ENCODE results near the gene KCMF1.

KCMF1 gene

GRCh38 chr2:85073033-85073432, 102.1 kb downstream of the KCMF1 start:
- Histone ChIP-seq H3K27me3 (replicated peaks in 2 of 5; ENCODE audit: control insufficient read depth in 4 of 5, insufficient read depth in 5 of 5, low read length in 4 of 5) (no peaks in the 10 kb centered on the region), H3K4me3 (ENCODE audit: control insufficient read depth in 1 of 7, extremely low read depth in 1 of 7, insufficient read depth in 4 of 7, low read depth in 2 of 7, low read length in 6 of 7) (no peak overlapping the region), H3K4me1 (ENCODE audit: control extremely low read depth in 1 of 4, control insufficient read depth in 4 of 4, insufficient read depth in 4 of 4, low read length in 3 of 4) (no peaks in the 10 kb centered on the region), H3K36me3 (ENCODE audit: control insufficient read depth in 4 of 4, insufficient read depth in 4 of 4, low read length in 3 of 4) (no peaks in the 10 kb centered on the region), H3K27ac (ENCODE audit: insufficient read depth in 1 of 2, low read depth in 1 of 2, low read length in 2 of 2, poor library complexity in 1 of 2, severe bottlenecking in 2 of 2) (no peak overlapping the region), H3K9me3 (ENCODE audit: control extremely low read depth in 1 of 5, control insufficient read depth in 4 of 5, insufficient read depth in 2 of 5, low read depth in 1 of 5, low read length in 4 of 5) (no peaks in the 10 kb centered on the region)
- POLR2A ChIA-PET: interaction anchor here (0.6 kb wide), 1 partner anchor 47 kb away, joined by 3 read pairs; no protein-coding TSS in a partner anchor
- CTCF ChIA-PET: interaction anchor here (0.6 to 1.3 kb wide), 3 partner anchors 69 to 237 kb away, joined by 3 to 6 read pairs (median 3); no protein-coding TSS in a partner anchor
- no peak for DNase-seq
- no CpG with 5 or more reads among the region's 3 CpGs for WGBS (ENCODE audit: insufficient coverage)

DNA sequence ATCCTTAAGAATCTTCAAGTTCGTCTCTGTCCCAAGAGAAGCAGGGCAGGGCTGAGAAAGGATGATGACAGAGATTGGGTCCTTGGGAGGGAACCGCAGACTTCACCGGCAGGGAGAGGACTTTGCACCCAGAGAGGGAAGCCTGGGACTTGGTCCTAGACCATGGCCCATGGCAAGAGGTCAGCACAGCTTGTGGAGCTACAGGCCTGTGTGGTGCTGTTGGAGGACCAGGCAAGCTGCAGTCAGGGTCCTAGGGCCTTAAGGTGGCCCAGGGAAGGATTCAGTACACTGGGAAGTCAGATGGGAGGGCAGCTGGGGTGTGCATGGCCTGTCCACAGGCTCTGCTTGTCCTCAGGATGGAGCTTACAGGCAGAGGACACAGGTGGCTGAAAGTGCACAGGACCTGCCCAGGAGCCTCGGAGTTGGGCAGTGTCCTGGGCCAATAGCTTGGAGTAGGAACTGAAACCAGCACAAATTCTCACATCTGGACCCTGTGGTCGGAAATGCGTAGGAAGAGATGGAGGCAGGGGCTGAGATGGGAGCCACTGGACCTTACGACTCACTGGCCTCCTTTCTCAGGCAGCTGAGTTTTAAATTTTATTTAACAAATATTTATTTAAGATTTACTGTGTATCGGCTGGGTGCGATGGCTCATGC, 105.8 kb downstream of the KCMF1 start:
- POLR2A ChIA-PET: no interaction called here

GRCh38 chr2:85077859-85078419, 107.0 kb downstream of the KCMF1 start:
- ChIA-PET CTCF (interaction anchor here (1.1 to 1.5 kb wide), 2 partner anchors 11 to 16 kb away, joined by 3 to 9 read pairs; no protein-coding TSS in a partner anchor), POLR2A (no interaction called here)
- no peak for DNase-seq
- Histone ChIP-seq H3K9me3 (ENCODE audit: control extremely low read depth in 1 of 5, control insufficient read depth in 4 of 5, insufficient read depth in 2 of 5, low read depth in 1 of 5, low read length in 4 of 5) (peaks cover 3 to 8% (median 7%) of the 10 kb centered on the region in 5 experiments), H3K27me3 (replicated peaks in 2 of 5; ENCODE audit: control insufficient read depth in 4 of 5, insufficient read depth in 5 of 5, low read length in 4 of 5) (no peaks in the 10 kb centered on the region), H3K36me3 (ENCODE audit: control insufficient read depth in 4 of 4, insufficient read depth in 4 of 4, low read length in 3 of 4) (no peaks in the 10 kb centered on the region), H3K4me1 (ENCODE audit: control extremely low read depth in 1 of 4, control insufficient read depth in 4 of 4, insufficient read depth in 4 of 4, low read length in 3 of 4) (no peaks in the 10 kb centered on the region), H3K4me3 (ENCODE audit: control insufficient read depth in 1 of 7, extremely low read depth in 1 of 7, insufficient read depth in 4 of 7, low read depth in 2 of 7, low read length in 6 of 7) (no peak overlapping the region), H3K27ac (ENCODE audit: insufficient read depth in 1 of 2, low read depth in 1 of 2, low read length in 2 of 2, poor library complexity in 1 of 2, severe bottlenecking in 2 of 2) (no peak overlapping the region)
- WGBS (ENCODE audit: insufficient coverage): 97% methylated on average over 4 of the region's 5 CpGs

More for the DNA sequence above, 105.8 kb downstream of the KCMF1 start:
- H3K9me3 ChIP-seq (ENCODE audit: control extremely low read depth in 1 of 5, control insufficient read depth in 4 of 5, insufficient read depth in 2 of 5, low read depth in 1 of 5, low read length in 4 of 5): peaks cover 0 to 3% (median 3%) of the 10 kb centered on the region in 5 experiments
- CTCF ChIA-PET: interaction anchor here (1.1 to 1.2 kb wide), 2 partner anchors 10 to 208 kb away, joined by 3 to 5 read pairs; no protein-coding TSS in a partner anchor
- H3K27ac ChIP-seq (ENCODE audit: insufficient read depth in 1 of 2, low read depth in 1 of 2, low read length in 2 of 2, poor library complexity in 1 of 2, severe bottlenecking in 2 of 2): no peak overlapping the region
- WGBS (ENCODE audit: insufficient coverage): 100% methylated on average over 4 of the region's 9 CpGs
- no peak for DNase-seq
- H3K4me1 ChIP-seq (ENCODE audit: control extremely low read depth in 1 of 4, control insufficient read depth in 4 of 4, insufficient read depth in 4 of 4, low read length in 3 of 4): no peaks in the 10 kb centered on the region
- H3K27me3 ChIP-seq (replicated peaks in 2 of 5; ENCODE audit: control insufficient read depth in 4 of 5, insufficient read depth in 5 of 5, low read length in 4 of 5): no peaks in the 10 kb centered on the region
- H3K4me3 ChIP-seq (ENCODE audit: control insufficient read depth in 1 of 7, extremely low read depth in 1 of 7, insufficient read depth in 4 of 7, low read depth in 2 of 7, low read length in 6 of 7): no peak overlapping the region
- no peaks in the 10 kb centered on the region for H3K36me3 ChIP-seq (ENCODE audit: control insufficient read depth in 4 of 4, insufficient read depth in 4 of 4, low read length in 3 of 4)

- Histone ChIP-seq H3K36me3 (ENCODE audit: control insufficient read depth in 4 of 4, insufficient read depth in 4 of 4, low read length in 3 of 4) (no peaks in the 10 kb centered on the region), H3K27me3 (replicated peaks in 2 of 5; ENCODE audit: control insufficient read depth in 4 of 5, insufficient read depth in 5 of 5, low read length in 4 of 5) (peaks cover 0 to 3% (median 0%) of the 10 kb centered on the region in 5 experiments), H3K9me3 (ENCODE audit: control extremely low read depth in 1 of 5, control insufficient read depth in 4 of 5, insufficient read depth in 2 of 5, low read depth in 1 of 5, low read length in 4 of 5) (peaks cover 3 to 12% (median 8%) of the 10 kb centered on the region in 5 experiments), H3K4me1 (ENCODE audit: control extremely low read depth in 1 of 4, control insufficient read depth in 4 of 4, insufficient read depth in 4 of 4, low read length in 3 of 4) (no peaks in the 10 kb centered on the region), H3K4me3 (ENCODE audit: control insufficient read depth in 1 of 7, extremely low read depth in 1 of 7, insufficient read depth in 4 of 7, low read depth in 2 of 7, low read length in 6 of 7) (no peak overlapping the region), H3K27ac (ENCODE audit: insufficient read depth in 1 of 2, low read depth in 1 of 2, low read length in 2 of 2, poor library complexity in 1 of 2, severe bottlenecking in 2 of 2) (no peak overlapping the region)
- ChIA-PET POLR2A (no interaction called here), CTCF (interaction anchor here (0.7 to 1.5 kb wide), 4 partner anchors 10 to 167 kb away, joined by 3 to 9 read pairs (median 3); no protein-coding TSS in a partner anchor)
- 95% methylated on average over 4 of the region's 5 CpGs for WGBS (ENCODE audit: insufficient coverage)
- no peak for DNase-seq
Measured at GRCh38 chr2:85078536-85078935, 107.6 kb downstream of the KCMF1 start.

- DNase-seq: no peak
- H3K27ac ChIP-seq (ENCODE audit: insufficient read depth in 1 of 2, low read depth in 1 of 2, low read length in 2 of 2, poor library complexity in 1 of 2, severe bottlenecking in 2 of 2): no peak overlapping the region
- no peaks in the 10 kb centered on the region for H3K4me1 ChIP-seq (ENCODE audit: control extremely low read depth in 1 of 4, control insufficient read depth in 4 of 4, insufficient read depth in 4 of 4, low read length in 3 of 4)
- CTCF ChIA-PET: no interaction called here
- H3K9me3 ChIP-seq (ENCODE audit: control extremely low read depth in 1 of 5, control insufficient read depth in 4 of 5, insufficient read depth in 2 of 5, low read depth in 1 of 5, low read length in 4 of 5): peaks cover 3 to 12% (median 8%) of the 10 kb centered on the region in 5 experiments
- POLR2A ChIA-PET: no interaction called here
- H3K4me3 ChIP-seq (ENCODE audit: control insufficient read depth in 1 of 7, extremely low read depth in 1 of 7, insufficient read depth in 4 of 7, low read depth in 2 of 7, low read length in 6 of 7): no peak overlapping the region
- H3K36me3 ChIP-seq (ENCODE audit: control insufficient read depth in 4 of 4, insufficient read depth in 4 of 4, low read length in 3 of 4): no peaks in the 10 kb centered on the region
- H3K27me3 ChIP-seq (replicated peaks in 2 of 5; ENCODE audit: control insufficient read depth in 4 of 5, insufficient read depth in 5 of 5, low read length in 4 of 5): peaks cover 0 to 3% (median 2%) of the 10 kb centered on the region in 5 experiments
Measured at GRCh38 chr2:85083092-85083491, 112.1 kb downstream of the KCMF1 start.

GRCh38 chr2:85085563-85085962, 114.6 kb downstream of the KCMF1 start:
- Histone ChIP-seq H3K9me3 (ENCODE audit: control extremely low read depth in 1 of 5, control insufficient read depth in 4 of 5, insufficient read depth in 2 of 5, low read depth in 1 of 5, low read length in 4 of 5) (peaks cover 3 to 12% (median 8%) of the 10 kb centered on the region in 5 experiments), H3K4me1 (ENCODE audit: control extremely low read depth in 1 of 4, control insufficient read depth in 4 of 4, insufficient read depth in 4 of 4, low read length in 3 of 4) (no peaks in the 10 kb centered on the region), H3K36me3 (ENCODE audit: control insufficient read depth in 4 of 4, insufficient read depth in 4 of 4, low read length in 3 of 4) (no peaks in the 10 kb centered on the region), H3K27ac (ENCODE audit: insufficient read depth in 1 of 2, low read depth in 1 of 2, low read length in 2 of 2, poor library complexity in 1 of 2, severe bottlenecking in 2 of 2) (no peak overlapping the region), H3K27me3 (replicated peaks in 2 of 5; ENCODE audit: control insufficient read depth in 4 of 5, insufficient read depth in 5 of 5, low read length in 4 of 5) (peaks cover 0 to 3% (median 2%) of the 10 kb centered on the region in 5 experiments), H3K4me3 (ENCODE audit: control insufficient read depth in 1 of 7, extremely low read depth in 1 of 7, insufficient read depth in 4 of 7, low read depth in 2 of 7, low read length in 6 of 7) (no peak overlapping the region)
- DNase-seq: no peak
- ChIA-PET POLR2A (interaction anchor here (0.5 to 0.7 kb wide), 2 partner anchors 24 to 594 kb away, joined by 3 to 4 read pairs; no protein-coding TSS in a partner anchor), CTCF (interaction anchor here (1.4 kb wide), 1 partner anchor 213 kb away, joined by 3 read pairs; no protein-coding TSS in a partner anchor)
- 100% methylated on average over 1 of the region's 3 CpGs for WGBS (ENCODE audit: insufficient coverage)

GRCh38 chr2:85087541-85087940, 116.6 kb downstream of the KCMF1 start:
- Histone ChIP-seq H3K36me3 (ENCODE audit: control insufficient read depth in 4 of 4, insufficient read depth in 4 of 4, low read length in 3 of 4) (no peaks in the 10 kb centered on the region), H3K27ac (ENCODE audit: insufficient read depth in 1 of 2, low read depth in 1 of 2, low read length in 2 of 2, poor library complexity in 1 of 2, severe bottlenecking in 2 of 2) (no peak overlapping the region), H3K27me3 (replicated peaks in 2 of 5; ENCODE audit: control insufficient read depth in 4 of 5, insufficient read depth in 5 of 5, low read length in 4 of 5) (peaks cover 0 to 3% (median 2%) of the 10 kb centered on the region in 5 experiments), H3K4me3 (ENCODE audit: control insufficient read depth in 1 of 7, extremely low read depth in 1 of 7, insufficient read depth in 4 of 7, low read depth in 2 of 7, low read length in 6 of 7) (no peak overlapping the region), H3K4me1 (ENCODE audit: control extremely low read depth in 1 of 4, control insufficient read depth in 4 of 4, insufficient read depth in 4 of 4, low read length in 3 of 4) (no peaks in the 10 kb centered on the region), H3K9me3 (ENCODE audit: control extremely low read depth in 1 of 5, control insufficient read depth in 4 of 5, insufficient read depth in 2 of 5, low read depth in 1 of 5, low read length in 4 of 5) (peaks cover 0 to 6% (median 2%) of the 10 kb centered on the region in 5 experiments)
- 96% methylated on average over 4 of the region's 5 CpGs for WGBS (ENCODE audit: insufficient coverage)
- ChIA-PET CTCF (interaction anchor here (0.7 kb wide), 1 partner anchor 26 kb away, joined by 3 read pairs; no protein-coding TSS in a partner anchor), POLR2A (no interaction called here)
- DNase-seq: no peak
